ENCODE measurements around the gene ATP2A3. TPM values are rescaled to one million over a fixed set of nuclear protein-coding genes. Genes with fewer than 3 reads are reported as not detected.

ATP2A3 gene
- total RNA-seq, 1 experiment from 2014 or later = 13.3 TPM

GRCh38 chr17:3940965-3941698, 23.1 kb downstream of the ATP2A3 start:
- WGBS (ENCODE audit: extremely low coverage, insufficient read length, low lambda C conversion rate) = no CpG with 5 or more reads among the region's 48 CpGs
- Histone ChIP-seq H2AK5ac (ENCODE audit: insufficient read length, low read length) (no peak overlapping the region), H3K18ac (ENCODE audit: insufficient read length, low read depth, low read length) (no peak overlapping the region), H3K4ac (ENCODE audit: low read depth, low read length) (no peak overlapping the region), H2BK15ac (ENCODE audit: low read depth, low read length) (no peak overlapping the region), H3K14ac (ENCODE audit: insufficient read depth, low read length) (no peak overlapping the region; the same call in 1 of the 2 replicates), H3K9ac (ENCODE audit: extremely low read depth, insufficient read length, low read length) (no peak overlapping the region), H3K56ac (ENCODE audit: insufficient read length, low read depth, low read length) (no peak overlapping the region), H3K79me1 (ENCODE audit: insufficient read depth, low read depth, low read length, poor library complexity, severe bottlenecking) (no peaks in the 10 kb centered on the region), H4K8ac (replicated peaks; ENCODE audit: insufficient read length, low read depth, low read length) (no peak overlapping the region), H3K27ac (ENCODE audit: insufficient read length, low read depth, low read length) (no peak overlapping the region), H4K5ac (ENCODE audit: insufficient read length, low read depth, low read length) (no peak overlapping the region), H3K79me2 (ENCODE audit: insufficient read depth, low read length) (no peaks in the 10 kb centered on the region), H3K4me1 (ENCODE audit: insufficient read depth, low read length) (no peaks in the 10 kb centered on the region), H4K91ac (ENCODE audit: insufficient read length, low read depth, low read length) (no peak overlapping the region), H2AFZ (ENCODE audit: low read length) (no peak overlapping the region), H3K23me2 (ENCODE audit: insufficient read length, low read depth, low read length, poor library complexity, severe bottlenecking) (no peaks in the 10 kb centered on the region), H2BK12ac (ENCODE audit: insufficient read length, low read depth, low read length) (no peak overlapping the region), H3K9me3 (ENCODE audit: control insufficient read depth, low read depth, low read length) (no peaks in the 10 kb centered on the region), H3T11ph (ENCODE audit: low read length) (no peak overlapping the region), H2BK20ac (ENCODE audit: low read depth, low read length, poor library complexity, severe bottlenecking) (no peak overlapping the region), H3K27me3 (ENCODE audit: insufficient read depth, low read length) (no peaks in the 10 kb centered on the region), H2BK5ac (ENCODE audit: insufficient read length, low read length) (no peak overlapping the region), H4K20me1 (ENCODE audit: control insufficient read depth, insufficient read depth, insufficient read length) (no peaks in the 10 kb centered on the region), H2BK120ac (ENCODE audit: low read depth, low read length, poor library complexity, severe bottlenecking) (no peak overlapping the region), H3K4me2 (ENCODE audit: insufficient read depth, insufficient read length, low read length) (no peak overlapping the region), H3K23ac (ENCODE audit: insufficient read length, low read depth, low read length) (no peak overlapping the region)
- Mint-ChIP-seq H3K9me3 (no peaks in the 10 kb centered on the region; a peak in 1 of 5 replicates), H3K4me3 (no peak overlapping the region), H3K27me3 (ENCODE audit: low read depth) (peaks cover 11% of the 10 kb centered on the region), H3K27ac (no peak overlapping the region; a peak in 1 of 7 replicates), H3K36me3 (ENCODE audit: insufficient read depth in 1 of 3, low read depth in 3 of 3) (peaks cover 9 to 21% (median 20%) of the 10 kb centered on the region in 3 experiments), H3K4me1 (peaks cover 9 to 14% of the 10 kb centered on the region in 2 experiments)
- DNase-seq = no peak
- TF ChIP-seq, protein P1, sequence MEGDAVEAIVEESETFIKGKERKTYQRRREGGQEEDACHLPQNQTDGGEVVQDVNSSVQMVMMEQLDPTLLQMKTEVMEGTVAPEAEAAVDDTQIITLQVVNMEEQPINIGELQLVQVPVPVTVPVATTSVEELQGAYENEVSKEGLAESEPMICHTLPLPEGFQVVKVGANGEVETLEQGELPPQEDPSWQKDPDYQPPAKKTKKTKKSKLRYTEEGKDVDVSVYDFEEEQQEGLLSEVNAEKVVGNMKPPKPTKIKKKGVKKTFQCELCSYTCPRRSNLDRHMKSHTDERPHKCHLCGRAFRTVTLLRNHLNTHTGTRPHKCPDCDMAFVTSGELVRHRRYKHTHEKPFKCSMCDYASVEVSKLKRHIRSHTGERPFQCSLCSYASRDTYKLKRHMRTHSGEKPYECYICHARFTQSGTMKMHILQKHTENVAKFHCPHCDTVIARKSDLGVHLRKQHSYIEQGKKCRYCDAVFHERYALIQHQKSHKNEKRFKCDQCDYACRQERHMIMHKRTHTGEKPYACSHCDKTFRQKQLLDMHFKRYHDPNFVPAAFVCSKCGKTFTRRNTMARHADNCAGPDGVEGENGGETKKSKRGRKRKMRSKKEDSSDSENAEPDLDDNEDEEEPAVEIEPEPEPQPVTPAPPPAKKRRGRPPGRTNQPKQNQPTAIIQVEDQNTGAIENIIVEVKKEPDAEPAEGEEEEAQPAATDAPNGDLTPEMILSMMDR (conservative IDR thresholded peaks at IDR 0.05) = no peak

Measured in H9 (cell line).